ENCODE measurements around the gene ADK. TPM values are rescaled to one million over a fixed set of nuclear protein-coding genes. Genes with fewer than 3 reads are reported as not detected.
"Not testable (repeated sequence)": the region's sequence is repeated elsewhere in the genome, so short reads cannot be mapped to it uniquely, and the experiment has no call there.

ADK gene
- total RNA-seq, 3 donors from 2014 or later, result 27.2 to 50.8 (median 40.0) TPM

GRCh38 chr10:74453169-74453568 is 302.1 kb downstream of the ADK start:
- H3K4me1 ChIP-seq, result no peaks in the 10 kb centered on the region
- H3K27me3 ChIP-seq, result no peaks in the 10 kb centered on the region
- H3K36me3 ChIP-seq, result no peaks in the 10 kb centered on the region
- no peak overlapping the region for H3K27ac ChIP-seq
- no peak for TF ChIP-seq POLR2A (IDR thresholded peaks at IDR 0.05)
- no peak for TF ChIP-seq CTCF (IDR thresholded peaks at IDR 0.05)
- no peak for TF ChIP-seq POLR2AphosphoS5 (IDR thresholded peaks at IDR 0.05)
- no peaks in the 10 kb centered on the region for H3K9me3 ChIP-seq
- intact Hi-C loops (cut with DNase I; ENCODE audit: low total_unique reads), result no loop called here
- no peak for DNase-seq (ENCODE audit: low spot score in 2 of 2)
- no peak overlapping the region for H3K4me3 ChIP-seq

- intact Hi-C loops (cut with DNase I; ENCODE audit: low total_unique reads), result not testable (repeated sequence)
Observed at GRCh38 chr10:74457478-74457877, 306.5 kb downstream of the ADK start.

GRCh38 chr10:74460812-74461211 is 309.8 kb downstream of the ADK start:
- Histone ChIP-seq H3K36me3 (no peaks in the 10 kb centered on the region), H3K27ac (peak overlapping the region in 1 of 2 donors; percentile 6), H3K4me3 (no peak overlapping the region), H3K4me1 (no peaks in the 10 kb centered on the region), H3K27me3 (no peaks in the 10 kb centered on the region), H3K9me3 (no peaks in the 10 kb centered on the region)
- no peak for TF ChIP-seq POLR2AphosphoS5 (IDR thresholded peaks at IDR 0.05)
- TF ChIP-seq POLR2A (IDR thresholded peaks at IDR 0.05), result no peak
- no peak for TF ChIP-seq CTCF (IDR thresholded peaks at IDR 0.05)
- DNase-seq (ENCODE audit: low spot score in 2 of 2), result no peak
- intact Hi-C loops (cut with DNase I; ENCODE audit: low total_unique reads), result no loop called here

More at GRCh38 chr10:74457478-74457877, 306.5 kb downstream of the ADK start:
- H3K4me1 ChIP-seq; DNase-seq (ENCODE audit: low spot score in 2 of 2); H3K27me3 ChIP-seq; H3K27ac ChIP-seq; H3K36me3 ChIP-seq; H3K9me3 ChIP-seq; H3K4me3 ChIP-seq: not testable (repeated sequence)

GRCh38 chr10:74474022-74474713 is 323.1 kb downstream of the ADK start:
- no peaks in the 10 kb centered on the region for H3K9me3 ChIP-seq
- H3K27me3 ChIP-seq, result no peaks in the 10 kb centered on the region
- H3K4me3 ChIP-seq, result no peak overlapping the region
- H3K36me3 ChIP-seq, result no peaks in the 10 kb centered on the region
- H3K27ac ChIP-seq, result no peak overlapping the region
- intact Hi-C loops (cut with DNase I; ENCODE audit: low total_unique reads), result no loop called here
- DNase-seq (ENCODE audit: low spot score in 2 of 2), result no peak
- TF ChIP-seq POLR2AphosphoS5 (IDR thresholded peaks at IDR 0.05) (no peak), POLR2A (IDR thresholded peaks at IDR 0.05) (no peak), CTCF (IDR thresholded peaks at IDR 0.05) (no peak)
- no peaks in the 10 kb centered on the region for H3K4me1 ChIP-seq

- DNase-seq (ENCODE audit: low spot score in 2 of 2); intact Hi-C loops (cut with DNase I; ENCODE audit: low total_unique reads); H3K4me1 ChIP-seq; H3K9me3 ChIP-seq; H3K36me3 ChIP-seq; H3K27me3 ChIP-seq; H3K4me3 ChIP-seq; H3K27ac ChIP-seq: not testable (repeated sequence)
Observed at GRCh38 chr10:74476162-74476706, 325.2 kb downstream of the ADK start.

GRCh38 chr10:74480778-74481177 is 329.8 kb downstream of the ADK start:
- Histone ChIP-seq H3K27ac (no peak overlapping the region), H3K4me3 (no peak overlapping the region), H3K9me3 (peaks cover 0 to 3% of the 10 kb centered on the region in 2 donors), H3K36me3 (no peaks in the 10 kb centered on the region), H3K27me3 (no peaks in the 10 kb centered on the region), H3K4me1 (no peaks in the 10 kb centered on the region)
- no peak for TF ChIP-seq POLR2AphosphoS5 (IDR thresholded peaks at IDR 0.05)
- TF ChIP-seq CTCF (IDR thresholded peaks at IDR 0.05), result no peak
- TF ChIP-seq POLR2A (IDR thresholded peaks at IDR 0.05), result no peak
- DNase-seq (ENCODE audit: low spot score in 2 of 2), result no peak
- intact Hi-C loops (cut with DNase I; ENCODE audit: low total_unique reads), result no loop called here

All from breast epithelium (tissue), 4 donors.